Stimulated activated CD8-positive, alpha-beta memory T cell treated with anti-CD3 and anti-CD28 coated beads, Interleukin-4, amount 100 ng/mL, for 48 hours (primary cell): Measurements from ENCODE around the gene RESF1.

ENCODE experiments used
- DNase-seq: peaks from one replicate; pipeline ENCODE4 v3.0.0-alpha.2; 2020

Gene RESF1

GRCh38 chr12:31962076-31962475 lies 2.9 kb downstream of the RESF1 start:
- no peak for DNase-seq

GRCh38 chr12:31964280-31964679 lies 5.1 kb downstream of the RESF1 start:
- DNase-seq, result no peak

- DNase-seq, result peak; percentile 51
Observed at GRCh38 chr12:31965090-31965489, 5.9 kb downstream of the RESF1 start.

GRCh38 chr12:31966558-31967205 lies 7.5 kb downstream of the RESF1 start:
- DNase-seq, result no peak

- no peak for DNase-seq
Observed at GRCh38 chr12:31967539-31967938, 8.3 kb downstream of the RESF1 start.

GRCh38 chr12:31970199-31970598 lies 11.0 kb downstream of the RESF1 start:
- DNase-seq, result no peak

- no peak for DNase-seq
Observed at GRCh38 chr12:31973818-31974217, 14.6 kb downstream of the RESF1 start.

GRCh38 chr12:31974673-31975072 lies 15.5 kb downstream of the RESF1 start:
- no peak for DNase-seq

- DNase-seq, result no peak
Observed at GRCh38 chr12:31984806-31985591, 25.8 kb downstream of the RESF1 start.

- no peak for DNase-seq
Observed at GRCh38 chr12:31985832-31986231, 26.6 kb downstream of the RESF1 start.

GRCh38 chr12:31989571-31990362 lies 30.6 kb downstream of the RESF1 start:
- DNase-seq, result no peak

- no peak for DNase-seq
Observed at GRCh38 chr12:31991146-31991545, 31.9 kb downstream of the RESF1 start.

GRCh38 chr12:31991815-31992214 lies 32.6 kb downstream of the RESF1 start:
- no peak for DNase-seq

GRCh38 chr12:31999692-32000091 lies 40.5 kb downstream of the RESF1 start:
- no peak for DNase-seq

GRCh38 chr12:32000373-32001005 lies 41.3 kb downstream of the RESF1 start:
- no peak for DNase-seq

- no peak for DNase-seq
Observed at GRCh38 chr12:32002848-32003493, 43.8 kb downstream of the RESF1 start.

- DNase-seq, result no peak
Observed at GRCh38 chr12:32003654-32004053, 44.4 kb downstream of the RESF1 start.

- no peak for DNase-seq
Observed at GRCh38 chr12:32005496-32006125, 46.4 kb downstream of the RESF1 start.
